GM19328 (cell line): Measurements from ENCODE around the gene ZNHIT2.
"Not testable (repeated sequence)": the region's sequence is repeated elsewhere in the genome, so short reads cannot be mapped to it uniquely, and the experiment has no call there.

ENCODE experiments used
- ATAC-seq: cut with Tn5 transposase; IDR thresholded peaks from one replicate; pipeline ENCODE4 v1.9.1; 2021; ENCODE audit warnings: mild to moderate bottlenecking, moderate library complexity; ENCODE audit not compliant: unreplicated experiment

Gene ZNHIT2

DNA sequence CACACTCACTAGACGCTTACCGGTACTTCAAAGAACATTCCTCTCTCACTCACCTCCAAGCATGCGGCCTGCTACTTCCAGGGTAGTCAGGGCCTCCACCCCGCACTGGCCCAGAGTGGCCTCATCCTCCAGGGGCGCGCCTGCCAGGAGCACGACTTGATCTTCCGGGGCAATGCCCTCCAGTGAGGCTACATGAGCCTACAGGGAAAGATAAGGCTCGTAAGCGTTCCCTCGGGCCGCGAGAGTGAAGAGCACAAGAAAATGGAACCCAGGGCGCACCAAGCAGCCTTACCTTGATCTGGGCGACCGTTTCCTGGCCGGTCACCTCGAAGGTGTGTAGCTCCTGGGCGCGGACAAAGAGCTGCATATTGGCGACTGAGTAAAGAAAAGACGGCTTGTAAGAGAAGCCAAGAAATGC lies 4.0 kb upstream of the ZNHIT2 start:
- no peak for ATAC-seq

DNA sequence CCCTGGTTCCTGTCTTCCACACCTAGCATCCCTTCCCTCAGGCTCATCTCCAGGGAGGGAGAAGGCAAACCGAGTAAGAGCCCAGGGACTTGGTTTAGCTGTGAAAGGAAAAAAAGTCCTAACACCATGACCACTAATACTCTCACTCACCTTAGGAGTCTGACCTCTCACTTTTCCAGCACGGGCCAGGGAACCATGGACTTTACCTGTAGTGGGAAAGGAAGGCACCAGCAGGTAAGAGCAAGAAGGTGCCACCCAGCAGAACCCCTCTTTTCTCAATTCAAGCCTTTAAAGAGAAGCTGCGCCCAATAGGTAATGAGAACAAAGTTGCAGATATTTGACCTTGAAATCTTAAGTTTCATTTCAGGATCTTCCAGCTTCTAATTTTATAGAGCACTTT lies 3.3 kb upstream of the ZNHIT2 start:
- no peak for ATAC-seq

DNA sequence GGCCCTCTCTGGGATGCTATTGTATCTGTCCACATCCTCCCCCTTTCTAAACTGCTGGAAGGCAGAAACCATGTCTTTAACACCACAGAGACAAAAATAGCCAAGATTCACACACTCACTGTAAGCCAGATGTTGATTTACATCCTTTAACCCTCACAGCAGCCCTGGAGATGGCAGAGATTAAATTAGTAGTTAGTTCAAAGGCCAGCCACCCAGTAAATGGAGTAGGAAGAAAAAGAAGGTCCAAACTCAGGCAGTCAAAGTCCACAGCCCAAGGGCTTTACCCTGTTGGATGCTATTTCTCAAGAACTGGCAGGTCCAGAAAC lies 2.1 kb upstream of the ZNHIT2 start:
- no peak for ATAC-seq

GRCh38 chr11:65118891-65119669 lies 1.6 kb upstream of the ZNHIT2 start:
- not testable (repeated sequence) for ATAC-seq

GRCh38 chr11:65118097-65118837 lies 766 bp upstream of the ZNHIT2 start:
- ATAC-seq = no peak

GRCh38 chr11:65116370-65117205 lies 913 bp downstream of the ZNHIT2 start:
- ATAC-seq = no peak

- ATAC-seq = no peak
Measured at GRCh38 chr11:65115361-65116082, 2.0 kb downstream of the ZNHIT2 start.

DNA sequence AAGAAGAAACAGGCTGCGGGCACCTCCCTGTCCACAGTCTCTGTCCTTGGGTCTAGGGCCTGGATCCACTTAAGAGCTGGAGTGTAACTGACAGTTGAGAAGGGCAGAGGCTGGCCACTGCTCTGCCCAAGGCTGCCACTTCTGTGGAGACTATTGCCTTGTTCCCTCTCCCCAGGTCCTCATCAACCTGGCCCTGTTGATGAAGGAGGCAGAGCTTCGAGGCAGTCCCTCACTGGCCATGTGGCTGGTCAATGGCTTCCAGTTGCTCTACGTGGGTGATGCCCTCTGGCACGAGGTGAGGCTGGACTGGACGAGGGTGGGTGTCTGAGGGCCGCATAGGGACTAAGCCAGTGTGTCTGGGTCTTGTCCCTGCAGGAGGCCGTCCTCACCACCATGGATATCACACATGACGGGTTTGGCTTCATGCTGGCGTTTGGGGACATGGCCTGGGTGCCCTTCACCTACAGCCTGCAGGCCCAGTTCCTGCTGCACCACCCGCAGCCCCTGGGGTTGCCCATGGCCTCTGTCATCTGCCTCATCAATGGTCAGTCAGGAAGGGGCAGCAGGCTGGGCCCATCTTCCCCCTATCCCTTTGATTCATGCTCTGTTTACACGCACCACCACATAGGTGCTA lies 2.8 kb downstream of the ZNHIT2 start:
- ATAC-seq = no peak

DNA sequence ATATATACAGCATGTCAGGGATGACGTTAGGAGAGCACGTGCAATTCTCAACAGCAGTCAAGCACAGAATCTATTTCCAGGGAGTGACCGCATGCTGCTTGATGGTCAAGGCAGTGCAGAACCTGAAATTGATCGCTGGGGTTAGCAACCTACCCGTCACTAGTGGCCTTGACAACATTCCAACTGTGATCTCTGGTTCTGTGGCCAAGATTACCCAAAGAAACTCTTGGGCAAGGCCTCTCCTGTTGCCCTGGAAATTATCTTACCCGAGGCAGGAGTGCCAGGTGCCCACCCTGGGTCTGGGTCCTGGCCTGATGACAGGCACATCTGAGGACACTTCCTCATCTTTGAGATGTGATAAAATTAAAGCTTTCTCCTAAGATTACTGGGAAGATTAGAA lies 3.7 kb downstream of the ZNHIT2 start:
- no peak for ATAC-seq

DNA sequence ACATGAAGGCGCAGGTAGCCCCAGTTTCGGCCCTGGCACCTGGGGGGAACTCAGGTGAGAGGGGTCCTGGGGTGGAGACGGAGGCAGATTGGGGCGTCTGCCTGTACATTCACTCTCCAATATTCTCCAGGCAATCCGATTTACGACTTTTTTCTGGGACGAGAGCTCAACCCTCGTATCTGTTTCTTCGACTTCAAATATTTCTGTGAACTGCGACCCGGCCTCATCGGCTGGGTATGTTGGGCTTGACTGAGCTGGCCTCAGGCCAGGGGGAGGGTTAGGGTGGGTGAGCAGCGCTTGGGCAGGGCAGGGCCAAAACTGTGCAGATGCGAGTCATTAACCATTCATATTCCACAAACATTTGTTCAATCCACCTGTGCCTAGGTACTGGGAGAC lies 4.1 kb downstream of the ZNHIT2 start:
- ATAC-seq = no peak

DNA sequence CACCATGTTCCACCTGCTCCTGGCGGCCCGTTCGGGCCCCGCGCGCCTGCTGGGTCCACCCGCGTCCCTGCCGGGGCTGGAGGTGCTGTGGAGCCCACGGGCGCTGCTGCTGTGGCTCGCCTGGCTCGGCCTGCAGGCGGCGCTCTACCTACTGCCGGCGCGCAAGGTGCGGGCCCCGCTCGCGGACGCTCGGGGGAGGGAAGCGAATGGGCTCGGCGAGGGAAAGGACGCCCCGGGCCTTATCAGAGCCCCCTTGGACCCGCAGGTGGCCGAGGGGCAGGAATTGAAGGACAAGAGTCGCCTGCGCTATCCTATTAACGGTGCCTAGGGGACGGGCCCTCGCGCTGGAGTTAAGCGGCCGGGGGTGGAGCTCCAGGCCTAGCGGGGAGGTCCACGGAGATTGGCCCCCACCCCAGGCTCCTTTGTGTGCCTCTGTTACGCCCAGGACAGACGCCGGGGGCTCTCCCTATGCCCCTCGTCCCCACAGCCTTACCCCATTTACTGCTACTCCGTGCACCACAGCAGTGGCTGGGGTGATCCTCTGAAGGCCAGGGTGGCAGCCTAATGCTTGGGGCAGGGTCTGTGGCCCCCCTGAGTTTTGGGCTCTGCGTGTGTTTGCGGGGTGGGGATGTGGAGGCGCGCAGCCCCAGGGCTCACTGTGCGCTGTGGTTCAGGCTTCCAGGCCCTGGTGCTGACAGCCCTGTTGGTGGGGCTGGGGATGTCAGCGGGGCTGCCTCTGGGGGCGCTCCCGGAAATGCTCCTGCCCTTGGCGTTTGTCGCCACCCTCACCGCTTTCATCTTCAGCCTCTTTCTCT lies 4.7 kb downstream of the ZNHIT2 start:
- no peak for ATAC-seq

- ATAC-seq = peak; percentile 57
Measured at GRCh38 chr11:65111744-65112545, 5.6 kb downstream of the ZNHIT2 start, which contains the start of gene TM7SF2. TSS of gene TM7SF2 (plus strand) at chr11:65111872. CDS start at chr11:65112016, 144 bp downstream.

- ATAC-seq = no peak
Measured at GRCh38 chr11:65111159-65111743, 6.2 kb downstream of the ZNHIT2 start.

DNA sequence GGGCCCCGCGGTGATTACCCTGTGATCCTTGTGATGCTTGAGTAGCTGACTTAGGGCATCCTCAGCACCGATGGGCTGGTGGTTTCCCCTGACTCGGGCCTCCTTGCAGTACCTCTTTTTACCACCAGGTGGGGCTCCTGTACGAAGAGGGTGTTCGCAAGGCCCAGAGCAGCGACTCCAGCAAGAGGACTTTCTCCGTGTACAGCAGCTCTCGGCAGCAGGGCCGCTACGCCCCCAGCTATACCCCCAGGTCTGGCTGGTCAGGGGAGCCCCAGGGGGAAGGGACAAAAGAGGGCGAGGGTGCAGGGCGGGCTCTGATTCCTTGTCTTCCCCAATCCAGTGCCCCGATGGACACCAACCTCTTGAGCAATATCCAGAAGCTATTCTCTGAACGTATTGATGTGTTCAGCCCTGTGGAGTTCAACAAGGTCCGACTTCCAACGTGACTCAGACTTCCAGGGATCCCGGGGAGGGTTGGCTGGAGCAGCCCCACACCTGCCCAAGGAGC lies 7.1 kb downstream of the ZNHIT2 start:
- ATAC-seq = no peak

DNA sequence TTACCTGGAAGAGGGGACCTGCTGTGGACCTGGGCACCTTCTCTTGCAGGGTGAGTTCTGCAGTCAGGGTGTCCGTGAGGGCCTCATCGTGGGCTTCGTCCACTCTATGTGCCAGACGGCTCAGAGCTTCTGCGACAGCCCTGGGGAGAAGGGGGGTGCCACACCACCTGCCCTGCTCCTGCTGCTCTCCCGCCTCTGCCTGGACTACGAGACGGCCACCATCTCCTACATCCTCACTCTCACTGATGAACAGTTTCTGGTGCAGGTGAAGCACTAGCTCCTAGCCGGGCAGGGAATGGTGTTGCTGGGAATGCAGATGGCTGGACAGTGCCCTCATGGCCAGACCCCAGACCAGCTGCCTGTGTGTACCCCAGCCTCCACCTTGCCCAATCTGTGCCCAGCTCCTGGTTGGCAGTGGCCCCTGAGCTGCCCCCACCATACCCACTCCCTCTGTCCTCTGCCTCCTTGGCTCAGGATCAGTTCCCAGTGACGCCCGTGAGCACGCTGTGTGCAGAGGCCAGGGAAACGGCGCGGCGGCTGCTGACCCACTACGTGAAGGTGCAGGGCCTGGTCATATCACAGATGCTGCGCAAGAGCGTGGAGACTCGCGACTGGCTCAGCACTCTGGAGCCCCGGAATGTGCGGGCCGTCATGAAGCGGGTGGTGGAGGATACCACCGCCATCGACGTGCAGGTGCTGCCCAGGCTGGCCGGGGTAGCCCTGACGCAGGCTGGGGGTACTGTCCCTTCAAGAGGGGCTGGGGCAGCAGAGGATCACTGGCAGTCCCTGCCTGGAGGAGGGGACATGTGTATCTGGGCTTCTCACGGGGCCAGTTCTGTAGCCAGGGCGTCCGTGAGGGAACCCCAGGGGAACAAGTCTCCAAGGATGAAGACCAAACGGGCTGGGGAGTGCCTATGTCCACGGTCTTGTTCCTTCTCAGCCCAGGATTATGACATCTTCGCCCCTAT lies 8.0 kb downstream of the ZNHIT2 start:
- ATAC-seq = no peak

DNA sequence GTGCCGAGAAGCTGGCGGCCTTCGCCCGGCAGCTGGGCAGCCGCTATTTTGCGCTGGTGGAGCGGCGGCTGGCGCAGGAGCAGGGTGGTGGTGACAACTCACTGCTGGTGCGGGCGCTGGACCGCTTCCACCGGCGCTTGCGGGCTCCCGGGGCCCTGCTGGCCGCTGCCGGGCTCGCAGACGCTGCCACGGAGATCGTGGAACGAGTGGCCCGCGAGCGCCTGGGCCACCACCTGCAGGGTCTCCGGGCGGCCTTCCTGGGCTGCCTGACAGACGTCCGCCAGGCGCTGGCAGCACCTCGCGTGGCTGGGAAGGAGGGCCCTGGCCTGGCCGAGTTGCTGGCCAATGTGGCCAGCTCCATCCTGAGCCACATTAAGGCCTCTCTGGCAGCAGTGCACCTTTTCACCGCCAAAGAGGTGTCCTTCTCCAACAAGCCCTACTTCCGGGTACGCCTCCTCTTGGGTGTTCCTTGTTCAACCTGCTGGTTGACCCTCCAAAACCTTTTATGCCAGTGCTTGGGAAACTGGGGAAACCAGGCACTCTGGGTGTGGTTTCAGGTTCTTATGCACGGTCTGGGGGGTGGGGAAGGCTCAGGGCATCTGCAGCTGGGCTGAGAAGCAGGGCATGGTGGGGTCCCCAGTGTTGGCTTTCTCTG lies 8.9 kb downstream of the ZNHIT2 start:
- ATAC-seq = no peak
